DMS153 treated with DMSO at 0.1 percent for 48 hours (cell line): ENCODE measurements around the gene ZSWIM9.

ENCODE experiments used
- DNase-seq: peaks from one replicate; lab custom pipeline; 2025; ENCODE audit not compliant: unreplicated experiment; lab: John Stamatoyannopoulos, UW

ZSWIM9 gene

DNA sequence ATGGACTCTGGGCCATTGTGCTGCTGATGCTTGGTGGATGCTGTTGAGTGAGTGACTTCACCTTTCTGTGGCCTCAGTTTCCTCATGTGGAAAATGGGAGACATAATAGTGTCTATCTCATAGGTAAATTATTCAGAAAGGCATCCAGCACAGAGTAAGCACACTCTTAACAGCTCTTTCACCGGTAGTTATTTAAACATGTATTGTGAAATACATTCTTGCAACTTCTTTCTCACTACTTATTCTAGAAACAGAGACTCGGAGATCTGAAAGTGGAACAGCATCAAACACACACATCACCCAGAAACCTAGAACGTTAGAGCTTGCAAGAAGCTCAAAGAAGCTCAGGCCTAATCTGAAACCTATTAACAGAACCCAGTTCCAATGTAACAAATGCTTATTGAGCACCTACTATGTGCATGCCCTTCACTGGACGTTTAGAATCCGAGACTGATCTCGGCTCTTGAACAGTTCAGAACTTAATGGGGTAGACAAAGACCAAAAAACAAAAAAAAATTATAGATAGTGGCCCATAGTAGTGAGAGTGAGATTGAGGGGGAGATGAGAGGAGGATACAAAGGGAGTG, 4.1 kb downstream of the ZSWIM9 start:
- DNase-seq: no peak

DNA sequence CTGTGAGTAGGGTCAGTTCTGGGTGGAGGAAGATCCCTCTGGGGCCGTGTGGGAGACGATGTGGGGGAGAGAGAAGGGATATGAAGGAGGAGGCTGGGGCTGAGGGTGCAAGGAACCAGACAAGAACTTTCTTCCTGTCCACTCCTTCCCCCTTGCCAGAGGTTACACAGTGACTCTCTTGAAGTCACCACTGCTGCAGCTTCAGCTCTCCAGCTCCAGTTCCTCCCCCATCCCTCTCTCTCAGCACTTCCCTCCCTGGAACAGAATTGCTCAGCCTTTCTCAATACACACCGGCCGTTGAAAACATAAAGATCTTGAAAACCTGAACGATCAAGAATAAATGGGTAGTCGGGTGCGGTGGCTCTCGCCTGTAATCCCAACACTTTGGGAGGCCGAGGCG, 5.1 kb downstream of the ZSWIM9 start:
- no peak for DNase-seq

DNA sequence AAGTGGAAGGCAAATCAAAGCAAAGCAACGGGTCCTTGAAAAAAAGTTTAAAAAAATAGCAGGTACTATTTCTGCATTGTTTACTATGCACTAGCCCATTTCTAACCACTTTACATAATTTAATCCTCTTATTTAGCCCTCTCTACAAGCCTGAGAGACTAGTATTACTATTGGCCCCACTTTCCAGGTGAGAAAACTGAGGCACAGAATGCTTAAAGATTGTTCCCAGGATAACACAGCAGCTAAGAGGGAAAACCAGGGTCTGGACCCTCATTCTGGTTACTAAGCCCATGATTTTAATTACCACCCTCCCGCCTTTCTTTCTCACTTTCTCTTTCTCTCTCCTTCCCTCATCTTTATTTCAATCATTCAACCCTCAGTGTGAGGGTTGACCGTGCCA, 5.7 kb downstream of the ZSWIM9 start:
- DNase-seq: no peak

DNA sequence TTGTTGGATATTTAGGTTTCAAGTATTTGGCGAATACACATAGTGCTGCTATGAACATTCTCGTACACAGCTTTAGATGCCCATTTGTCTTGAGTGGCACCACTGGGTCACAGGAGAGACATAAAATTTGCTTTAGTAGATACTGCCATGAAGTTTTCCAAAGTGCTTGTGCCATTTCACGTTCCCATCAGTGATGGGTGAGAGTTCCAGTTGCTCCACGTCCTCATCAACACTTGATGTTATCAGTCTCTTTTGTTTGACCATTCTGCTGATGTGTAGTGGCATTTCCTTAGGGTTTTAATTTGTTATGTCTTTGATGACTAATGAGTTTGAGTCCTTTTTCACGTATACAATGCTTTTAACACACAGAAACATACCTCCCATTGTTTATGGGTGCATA, 11.0 kb downstream of the ZSWIM9 start:
- no peak for DNase-seq

DNA sequence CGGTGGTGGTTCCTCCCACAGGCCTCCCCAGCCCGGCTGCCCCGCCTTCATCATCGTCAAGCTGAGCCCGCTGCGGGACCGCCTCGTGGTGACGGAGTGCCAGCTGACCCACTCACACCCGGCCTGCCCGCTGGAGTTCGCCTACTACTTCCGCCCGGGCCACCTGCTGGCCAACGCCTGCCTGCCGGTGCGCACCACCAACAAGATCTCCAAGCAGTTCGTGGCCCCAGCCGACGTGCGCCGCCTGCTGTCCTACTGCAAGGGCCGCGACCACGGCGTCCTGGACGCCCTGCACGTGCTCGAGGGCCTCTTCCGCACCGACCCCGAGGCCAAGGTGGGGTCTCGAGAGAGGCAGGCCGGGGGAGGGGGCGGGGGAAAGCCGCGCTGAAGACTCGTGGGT, 12.0 kb downstream of the ZSWIM9 start:
- DNase-seq: no peak

DNA sequence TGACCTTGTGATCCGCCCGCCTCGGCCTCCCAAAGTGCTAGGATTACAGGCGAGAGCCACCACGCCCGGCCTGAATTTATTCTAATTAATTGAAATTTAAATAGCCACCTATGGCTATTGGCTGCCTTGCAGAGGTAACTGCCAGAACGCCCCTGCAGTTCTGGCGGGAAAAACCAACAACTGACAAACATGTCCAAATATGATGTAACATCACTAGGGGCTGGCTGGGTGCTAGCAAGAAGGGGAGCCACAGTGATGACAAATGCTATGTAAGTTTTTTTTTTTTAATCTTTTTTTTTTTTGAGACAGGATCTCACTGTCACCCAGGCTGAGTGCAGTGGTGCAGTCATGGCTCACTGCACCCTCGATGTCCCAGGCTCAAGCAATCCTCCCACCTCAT, 12.9 kb downstream of the ZSWIM9 start:
- no peak for DNase-seq

DNA sequence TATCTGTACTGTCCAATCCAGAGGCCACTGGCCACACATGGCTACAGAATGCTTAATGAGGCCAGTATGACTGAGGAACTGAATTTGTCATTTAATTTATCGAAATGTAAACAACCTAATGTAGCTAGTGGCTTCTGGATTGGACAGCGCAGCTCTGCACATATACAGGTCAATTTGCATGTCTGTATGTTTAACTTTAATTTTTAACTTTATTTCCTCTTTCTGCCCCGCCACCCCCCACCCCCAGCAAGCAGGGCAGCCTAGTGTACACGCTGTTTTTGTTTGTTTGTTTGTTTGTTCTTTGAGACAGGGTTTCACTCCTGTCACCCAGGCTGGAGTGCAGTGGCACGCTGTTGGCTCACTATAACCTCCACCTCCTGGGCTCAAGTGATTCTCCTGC, 15.5 kb downstream of the ZSWIM9 start:
- no peak for DNase-seq

DNA sequence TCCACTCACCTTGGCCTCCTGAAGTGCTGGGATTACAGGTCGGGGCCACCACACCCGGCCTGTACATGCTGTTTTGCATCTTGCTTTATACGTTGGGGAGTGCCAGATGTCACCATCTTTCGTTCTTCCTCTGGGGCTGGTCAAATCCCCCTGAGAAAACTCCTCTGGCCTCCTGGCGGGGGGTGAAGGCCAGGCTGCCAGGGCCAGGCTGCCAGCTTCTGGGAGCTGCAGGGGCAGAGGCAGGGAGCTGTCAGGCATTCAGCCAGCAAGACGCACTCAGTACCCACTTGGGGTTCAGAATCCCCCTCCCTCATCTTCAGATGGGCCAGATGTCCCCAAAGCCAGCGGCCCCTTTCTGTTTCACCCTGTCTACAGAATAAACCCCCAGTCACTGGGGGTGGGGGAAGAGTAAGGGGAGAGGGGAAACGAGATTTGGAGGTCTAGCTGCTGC, 16.1 kb downstream of the ZSWIM9 start:
- no peak for DNase-seq

DNA sequence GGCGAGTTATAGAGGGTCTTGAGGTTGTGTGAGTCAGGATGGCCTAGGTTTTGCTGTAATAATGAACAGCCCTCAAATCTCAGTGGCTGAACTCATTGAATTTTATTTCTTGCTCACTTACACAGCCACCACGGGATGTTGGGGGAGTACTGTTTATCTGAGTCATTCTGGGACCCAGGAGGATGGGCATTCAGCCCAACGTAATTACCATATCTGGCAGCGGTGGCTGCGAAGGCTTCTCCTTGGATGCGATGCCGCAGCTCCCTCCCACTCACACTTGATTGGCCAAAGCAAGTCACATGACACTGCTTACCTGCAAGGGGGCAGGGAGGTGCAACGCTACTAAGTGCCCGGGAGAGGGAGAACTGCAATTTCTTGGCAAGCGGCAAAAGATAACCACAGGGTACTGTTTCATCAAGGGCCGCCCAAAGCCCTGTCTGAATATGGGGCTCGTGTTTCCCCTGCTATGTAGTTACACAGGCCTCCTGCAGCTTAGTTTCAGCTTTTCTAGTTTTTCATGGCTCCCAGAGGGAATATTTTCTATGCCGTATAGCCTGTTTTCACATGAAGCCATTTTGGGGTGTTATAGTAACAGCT, 19.9 kb downstream of the ZSWIM9 start:
- no peak for DNase-seq

DNA sequence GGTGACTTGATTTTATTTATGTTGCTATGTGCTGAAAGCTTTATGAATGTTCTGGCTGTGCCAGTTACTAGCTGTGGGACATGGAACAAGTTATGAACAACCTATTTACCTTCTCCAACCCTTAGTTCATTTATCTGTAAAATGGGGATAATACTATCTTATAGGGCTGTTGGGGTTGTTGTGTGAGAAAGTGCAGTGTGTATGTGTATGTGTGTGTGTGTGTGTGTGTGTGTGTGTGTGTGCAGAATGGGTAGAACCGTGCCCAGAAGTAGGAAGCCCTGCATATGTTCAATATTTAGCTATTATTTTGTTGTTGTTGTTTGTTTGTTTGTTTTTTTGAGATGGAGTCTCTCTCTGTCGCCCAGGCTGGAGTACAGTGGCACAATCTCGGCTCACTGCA, 20.4 kb downstream of the ZSWIM9 start:
- no peak for DNase-seq

DNA sequence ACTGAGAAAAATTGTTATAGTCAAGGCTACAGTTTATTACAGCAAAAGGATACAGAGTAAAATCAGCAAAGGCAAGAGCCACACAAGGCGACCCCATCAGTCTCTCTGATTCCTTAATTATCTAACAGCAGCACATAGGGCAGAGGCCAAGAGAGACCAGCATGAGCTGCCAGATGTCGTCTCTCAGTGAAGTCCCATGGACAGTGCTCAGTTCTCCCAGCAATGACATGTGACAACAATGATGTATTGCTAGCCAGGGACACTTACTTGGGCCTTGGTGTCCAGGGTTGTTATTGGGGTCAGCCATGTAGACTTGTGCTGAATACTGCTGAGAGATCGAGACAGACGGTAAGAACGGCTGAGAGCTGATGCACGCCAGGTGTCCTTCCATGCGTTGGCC, 22.3 kb downstream of the ZSWIM9 start:
- no peak for DNase-seq

DNA sequence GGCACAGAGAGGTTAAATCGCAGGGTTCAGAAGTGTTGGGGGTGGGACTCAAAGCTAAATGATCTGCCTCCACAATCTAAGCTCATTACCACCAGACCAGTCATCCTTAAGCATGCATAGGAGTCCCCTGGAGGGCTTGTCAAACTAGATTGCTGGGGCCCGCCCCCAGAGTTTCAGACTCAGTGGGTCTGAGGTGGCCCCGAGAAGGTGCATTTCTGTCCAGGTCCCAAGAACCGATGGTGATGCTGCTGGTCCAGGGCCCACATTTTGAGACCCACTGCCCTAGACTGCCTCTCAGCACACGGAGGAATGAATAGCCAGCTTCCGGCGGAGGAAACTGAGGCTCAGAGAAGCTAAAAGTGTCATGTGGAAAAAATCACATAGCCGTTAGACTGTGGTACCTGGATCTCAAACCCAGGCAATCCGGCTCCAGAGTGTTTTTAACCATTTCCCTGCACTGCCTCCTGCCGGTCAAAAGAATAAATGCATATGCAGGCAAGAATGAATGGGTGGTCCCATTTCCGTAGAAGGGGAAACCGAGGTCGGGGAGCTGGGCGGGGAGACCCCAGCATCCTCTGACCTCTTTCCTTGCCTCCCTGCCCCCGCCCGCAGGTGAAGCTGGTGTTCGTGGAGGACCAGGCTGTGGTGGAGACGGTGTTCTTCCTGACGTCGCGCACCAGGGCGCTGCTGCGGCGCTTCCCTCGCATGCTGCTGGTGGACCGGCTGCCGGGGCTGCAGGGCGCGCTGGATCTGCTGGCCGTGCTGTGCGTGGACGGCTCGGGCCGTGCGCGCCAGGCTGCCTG, 23.8 kb downstream of the ZSWIM9 start:
- no peak for DNase-seq

DNA sequence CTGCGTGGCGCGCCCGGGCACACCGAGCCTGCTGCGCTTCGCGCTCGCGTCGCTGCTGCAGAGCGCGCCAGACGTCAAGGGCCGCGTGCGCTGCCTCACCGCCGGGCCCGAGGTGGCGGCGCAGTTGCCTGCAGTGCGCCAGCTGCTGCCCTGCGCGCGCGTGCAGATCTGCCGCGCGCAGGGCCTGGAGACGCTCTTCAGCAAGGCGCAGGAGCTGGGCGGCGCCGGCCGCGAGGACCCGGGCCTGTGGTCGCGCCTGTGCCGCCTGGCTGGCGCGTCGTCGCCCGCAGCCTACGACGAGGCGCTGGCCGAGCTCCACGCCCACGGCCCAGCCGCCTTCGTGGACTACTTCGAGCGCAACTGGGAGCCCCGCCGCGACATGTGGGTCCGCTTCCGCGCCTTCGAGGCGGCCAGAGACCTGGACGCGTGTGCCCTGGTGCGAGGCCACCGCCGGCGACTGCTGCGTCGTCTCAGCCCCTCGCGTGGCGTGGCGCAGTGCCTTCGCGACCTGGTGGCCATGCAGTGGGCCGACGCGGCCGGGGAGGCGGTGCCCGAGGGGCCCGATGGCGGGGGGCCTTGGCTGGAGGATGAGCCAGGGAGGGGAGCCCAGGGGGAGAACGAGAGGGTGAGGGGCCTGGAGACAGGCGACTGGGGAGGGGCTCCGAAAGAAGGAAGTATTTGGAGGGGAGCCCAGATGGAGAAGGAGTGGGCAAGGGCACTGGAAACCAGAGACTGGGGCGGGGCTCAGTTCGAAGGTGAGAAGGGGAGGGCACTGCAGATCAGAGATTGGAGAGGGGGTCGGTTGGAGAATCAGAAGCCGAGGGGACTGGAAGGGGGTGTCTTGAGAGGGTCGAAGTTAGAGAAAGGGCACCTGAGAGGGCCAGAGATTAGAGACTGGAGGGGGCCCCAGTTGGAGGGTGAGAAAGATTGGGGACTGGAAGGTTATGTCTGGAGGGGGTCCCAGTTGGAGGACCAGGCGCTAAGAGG, 24.7 kb downstream of the ZSWIM9 start:
- no peak for DNase-seq

DNA sequence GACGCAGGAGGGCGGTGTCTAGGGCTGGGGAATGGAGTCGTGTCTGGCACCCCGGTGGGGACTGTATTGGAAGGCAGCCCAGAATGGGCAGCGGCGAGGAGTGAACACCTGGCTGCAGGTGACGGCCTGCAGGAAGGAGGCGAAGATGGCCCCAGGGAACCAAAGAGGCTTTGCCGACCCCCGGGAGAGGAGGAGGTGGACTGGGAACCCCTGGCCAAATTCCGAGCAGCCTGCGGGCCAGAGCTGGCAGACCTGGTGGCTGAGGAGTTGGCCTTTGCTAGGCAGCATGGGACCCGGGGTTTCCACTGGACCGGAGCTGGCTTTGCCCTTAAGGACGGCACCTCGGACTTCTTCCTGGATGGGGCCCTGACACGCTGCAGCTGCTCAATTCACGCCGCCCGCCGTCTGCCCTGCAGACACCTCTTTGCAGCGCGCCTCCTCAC, 25.9 kb downstream of the ZSWIM9 start:
- no peak for DNase-seq

DNA sequence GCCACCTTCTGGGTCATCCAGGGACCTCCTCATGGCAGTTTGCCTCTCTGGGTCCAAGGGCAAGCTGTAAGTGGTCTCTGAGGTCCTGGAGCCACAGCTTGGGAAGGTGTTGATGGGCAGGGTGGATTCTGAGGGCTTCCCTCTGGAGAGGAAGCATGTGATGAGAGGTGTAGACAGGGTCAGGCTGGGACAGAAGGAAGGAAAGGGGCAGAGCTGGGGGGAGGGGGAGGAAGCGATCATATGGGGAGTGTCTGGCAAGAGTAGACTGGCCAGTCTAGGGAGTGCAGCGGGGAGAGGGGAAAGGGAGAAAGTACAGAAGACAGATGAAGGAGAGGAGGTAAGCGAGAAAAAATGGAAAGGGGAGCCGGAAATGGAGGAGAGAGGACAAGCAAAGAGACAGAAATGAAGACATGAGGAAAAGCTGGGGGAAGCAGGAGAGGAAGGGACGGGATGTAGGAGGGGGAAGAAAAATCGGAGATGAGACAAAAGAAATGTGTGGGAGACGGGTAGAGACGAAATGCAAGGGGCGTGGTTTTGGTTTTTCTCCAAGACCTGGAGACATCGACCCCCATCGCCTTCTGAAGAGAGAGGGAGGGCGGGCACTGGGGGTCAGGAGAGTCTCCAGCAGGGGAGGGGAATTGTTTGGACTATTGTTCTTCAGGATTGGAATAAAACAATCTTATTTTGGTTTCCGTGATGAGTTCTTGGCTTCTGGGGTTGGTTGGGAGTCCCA, 26.6 kb downstream of the ZSWIM9 start:
- no peak for DNase-seq

DNA sequence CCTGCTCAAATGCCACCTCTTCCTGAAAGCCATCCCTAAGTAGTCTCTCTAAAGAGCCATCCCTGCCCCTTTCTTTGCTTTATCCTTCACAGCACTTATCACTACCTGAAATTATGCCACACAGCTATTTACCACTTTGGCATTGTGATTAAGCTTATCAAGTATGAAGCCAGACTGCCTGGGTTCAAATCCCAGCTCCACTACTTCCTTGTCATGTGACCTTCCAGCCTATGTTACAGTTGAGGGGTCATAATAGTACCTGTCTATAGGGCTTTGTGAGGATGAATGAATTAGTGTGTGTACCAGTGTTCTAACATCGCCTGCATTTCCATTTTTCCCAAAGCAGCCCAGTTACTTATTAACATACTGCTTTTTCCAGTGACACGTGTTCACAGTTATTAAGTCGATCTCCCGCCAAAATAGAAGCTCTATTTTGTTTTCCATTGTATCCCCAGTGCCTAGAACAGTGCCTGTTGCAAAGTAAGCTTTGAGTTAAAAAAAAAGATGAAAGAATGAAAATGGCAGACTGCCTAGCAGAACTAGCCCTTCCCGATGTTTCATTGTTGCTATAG, 32.8 kb downstream of the ZSWIM9 start:
- DNase-seq: peak; percentile 10

DNA sequence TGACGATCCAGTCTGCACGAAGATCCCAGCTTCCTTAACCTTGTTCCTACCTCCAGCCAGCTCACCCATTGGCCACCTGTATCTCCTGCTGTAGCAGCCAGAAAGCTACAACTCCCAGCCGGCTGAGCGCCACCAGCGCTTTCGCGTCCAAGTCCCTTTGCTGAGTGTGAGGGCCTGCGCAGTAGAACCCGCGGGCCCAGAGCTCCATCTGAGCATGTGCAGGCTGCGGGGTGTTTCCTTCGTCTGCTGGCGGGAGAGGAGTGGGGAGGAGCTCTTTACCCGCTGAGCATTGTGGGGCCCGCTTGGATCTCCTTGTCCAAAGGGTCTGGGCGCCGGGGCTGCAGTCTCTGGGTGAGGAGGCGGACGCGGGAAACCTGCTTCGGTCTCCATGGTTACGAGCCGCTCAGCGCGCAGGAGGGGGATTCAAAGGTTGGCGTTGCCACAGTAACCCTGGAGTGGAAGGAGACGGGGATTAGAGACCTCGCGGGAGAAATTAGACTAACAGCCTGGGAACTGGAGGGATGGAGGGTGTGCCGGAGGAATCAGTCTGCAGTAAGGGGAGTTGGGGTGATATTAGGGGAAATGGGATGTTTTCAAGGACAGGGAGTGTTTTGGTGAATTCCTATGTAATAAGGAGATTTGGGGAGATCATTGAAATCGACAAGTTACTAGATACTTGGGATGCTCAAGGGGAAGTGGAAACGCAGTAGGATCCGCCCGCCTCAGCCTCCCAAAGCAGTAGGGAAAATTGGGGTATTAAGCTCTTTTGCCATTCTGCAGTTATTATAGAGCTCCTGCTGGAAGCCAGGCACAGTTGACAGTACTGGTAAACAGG, 33.5 kb downstream of the ZSWIM9 start:
- peak; percentile 95 for DNase-seq

DNA sequence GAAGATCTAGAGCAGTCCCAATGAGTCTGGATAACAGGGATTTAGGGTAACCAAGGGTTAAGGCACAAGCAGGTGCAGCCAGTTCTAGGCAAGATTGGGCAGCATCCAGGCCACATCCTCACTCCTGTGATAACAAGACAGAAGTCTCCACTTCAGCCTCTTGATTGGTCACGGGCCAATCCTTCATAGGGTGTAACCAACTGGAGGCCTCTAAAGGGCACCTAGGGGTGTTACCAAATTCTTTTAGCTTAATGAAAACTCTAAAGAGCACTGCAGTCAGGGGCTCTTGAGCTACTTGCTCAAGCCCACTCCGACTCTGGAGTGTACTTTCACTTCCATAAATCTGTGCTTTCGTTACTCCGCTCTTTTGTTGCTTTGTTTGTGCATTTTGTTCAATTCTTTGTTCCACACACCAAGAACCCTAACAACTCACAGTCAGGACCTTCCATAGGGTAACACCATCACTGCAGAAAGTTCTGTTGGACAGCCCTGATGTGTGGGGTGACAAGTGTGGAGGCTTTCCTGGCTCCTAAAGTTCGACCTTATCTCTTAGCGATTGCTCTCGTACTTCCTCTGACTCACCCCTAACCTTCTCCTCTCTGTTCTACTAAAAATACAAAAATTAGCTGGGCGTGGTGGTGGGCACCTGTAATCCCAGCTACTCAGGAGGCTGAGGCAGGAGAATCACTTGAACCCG, 36.1 kb downstream of the ZSWIM9 start:
- DNase-seq: no peak

DNA sequence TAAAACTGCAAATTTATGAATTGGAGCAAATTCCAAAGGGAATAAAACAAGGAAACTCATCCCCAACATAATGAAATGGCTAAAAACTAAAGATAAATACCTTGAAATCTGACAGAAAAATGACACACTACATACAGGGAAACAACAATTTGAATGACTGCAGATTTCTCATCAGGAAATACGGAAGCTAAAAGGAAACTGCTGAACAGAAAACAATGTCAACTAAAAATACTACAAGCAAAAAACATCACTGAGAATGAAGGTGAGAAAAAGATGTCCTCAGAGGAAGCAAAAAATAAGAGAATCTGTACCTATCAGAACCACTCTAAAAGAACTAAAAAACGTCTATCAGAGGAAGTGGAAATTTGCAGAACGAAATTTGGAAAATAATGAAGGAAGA, 39.5 kb downstream of the ZSWIM9 start:
- DNase-seq: no peak
